C4-2B (cell line): ENCODE measurements around the gene BRIP1.

ENCODE experiments used
- ZFX ChIP-seq: fragments of 450-650 bp; IDR thresholded peaks from 2 replicates; pipeline ENCODE4 v1.6.1; 2017
- TF ChIP-seq, protein P1 (sequence below): fragments of 450-650 bp; conservative IDR thresholded peaks from 2 replicates; pipeline ENCODE4 v1.5.1; 2017; ENCODE audit warnings: mild to moderate bottlenecking

DNA sequence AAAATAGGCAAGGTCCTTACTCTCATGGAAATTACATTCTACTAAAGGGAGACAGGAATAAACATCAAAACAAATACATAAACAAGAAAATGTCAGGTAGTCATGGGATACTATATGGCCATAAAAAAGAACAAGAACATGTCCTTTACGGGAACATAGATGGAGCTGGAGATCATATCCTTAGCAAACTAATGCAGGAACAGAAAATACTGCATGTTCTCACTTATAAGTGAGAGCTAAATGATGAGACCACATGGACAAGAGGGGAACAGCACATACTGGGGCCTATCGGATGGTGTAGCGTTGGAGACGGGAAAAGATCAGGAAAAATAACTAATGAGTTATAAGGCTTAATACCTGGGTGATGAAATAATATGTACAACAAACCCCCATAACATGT is 69.1 kb downstream of the BRIP1 start:
- TF ChIP-seq, protein P1, sequence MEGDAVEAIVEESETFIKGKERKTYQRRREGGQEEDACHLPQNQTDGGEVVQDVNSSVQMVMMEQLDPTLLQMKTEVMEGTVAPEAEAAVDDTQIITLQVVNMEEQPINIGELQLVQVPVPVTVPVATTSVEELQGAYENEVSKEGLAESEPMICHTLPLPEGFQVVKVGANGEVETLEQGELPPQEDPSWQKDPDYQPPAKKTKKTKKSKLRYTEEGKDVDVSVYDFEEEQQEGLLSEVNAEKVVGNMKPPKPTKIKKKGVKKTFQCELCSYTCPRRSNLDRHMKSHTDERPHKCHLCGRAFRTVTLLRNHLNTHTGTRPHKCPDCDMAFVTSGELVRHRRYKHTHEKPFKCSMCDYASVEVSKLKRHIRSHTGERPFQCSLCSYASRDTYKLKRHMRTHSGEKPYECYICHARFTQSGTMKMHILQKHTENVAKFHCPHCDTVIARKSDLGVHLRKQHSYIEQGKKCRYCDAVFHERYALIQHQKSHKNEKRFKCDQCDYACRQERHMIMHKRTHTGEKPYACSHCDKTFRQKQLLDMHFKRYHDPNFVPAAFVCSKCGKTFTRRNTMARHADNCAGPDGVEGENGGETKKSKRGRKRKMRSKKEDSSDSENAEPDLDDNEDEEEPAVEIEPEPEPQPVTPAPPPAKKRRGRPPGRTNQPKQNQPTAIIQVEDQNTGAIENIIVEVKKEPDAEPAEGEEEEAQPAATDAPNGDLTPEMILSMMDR, result no peak
- no peak for TF ChIP-seq ZFX
